ENCODE results near the gene DHX35.
"Not testable (repeated sequence)": the region's sequence is repeated elsewhere in the genome, so short reads cannot be mapped to it uniquely, and the experiment has no call there.

Gene DHX35

DNA sequence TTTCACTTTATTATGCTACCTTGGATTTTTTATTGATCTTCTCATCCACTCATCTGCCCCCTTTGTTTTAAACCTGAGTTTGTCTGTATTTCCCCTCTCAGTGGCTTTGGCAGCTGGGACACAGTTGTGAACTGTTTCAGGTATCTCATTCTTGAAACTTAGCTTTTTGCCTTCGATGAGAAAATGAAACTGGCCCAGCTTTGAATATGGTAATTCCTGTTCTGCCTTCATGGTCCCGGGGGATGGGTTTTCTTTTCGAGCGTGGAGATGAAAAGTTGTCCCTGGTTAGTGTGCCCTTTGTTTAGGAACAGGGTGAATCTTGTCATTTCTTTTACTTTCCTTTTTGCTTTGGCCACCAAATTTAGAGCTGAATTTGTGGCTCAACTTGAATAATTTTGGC lies 25.6 kb downstream of the DHX35 start:
- no peaks in the 10 kb centered on the region for H3K4me1 ChIP-seq (ENCODE audit: insufficient read depth, insufficient read length)
- no peaks in the 10 kb centered on the region for H3K9me3 ChIP-seq (ENCODE audit: insufficient read depth, low read length)
- no peaks in the 10 kb centered on the region for H3K27me3 ChIP-seq (ENCODE audit: insufficient read depth, insufficient read length)
- no peak overlapping the region for H3K9ac ChIP-seq (ENCODE audit: insufficient read length, low read depth)
- H3K4me3 ChIP-seq (ENCODE audit: insufficient read length, low read depth) = no peak overlapping the region
- DNase-seq (ENCODE audit: low read depth, low spot score) = no peak
- no peak for TF ChIP-seq SUZ12 (IDR thresholded peaks at IDR 0.05; ENCODE audit: extremely low read depth, insufficient read depth, insufficient read length)
- no peak for TF ChIP-seq ZNF274 (IDR thresholded peaks at IDR 0.05; ENCODE audit: low read depth, low read length)
- no peak for TF ChIP-seq YY1 (IDR thresholded peaks at IDR 0.05; ENCODE audit: insufficient read depth, insufficient read length)
- peaks cover 60% of the 10 kb centered on the region for H3K36me3 ChIP-seq (ENCODE audit: insufficient read depth, insufficient read length, low read length)

DNA sequence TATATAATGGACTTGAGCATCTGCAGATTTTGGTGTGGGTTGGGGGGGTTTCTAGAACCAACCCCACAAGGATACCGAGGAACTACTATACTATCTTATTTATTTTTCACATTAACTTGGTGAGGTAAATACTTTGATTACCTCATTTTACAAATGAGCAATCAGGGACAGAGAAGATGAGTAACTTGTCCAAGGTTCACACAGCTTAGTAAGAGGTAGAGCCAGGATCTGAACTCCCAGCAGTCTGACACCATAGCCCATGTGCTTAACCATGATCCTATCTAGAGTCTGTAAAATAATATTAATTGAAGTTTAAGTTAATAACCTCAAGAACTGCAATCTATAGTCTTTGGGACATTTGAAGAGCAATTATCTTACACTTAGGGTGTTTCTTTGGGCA lies 28.6 kb downstream of the DHX35 start:
- no peak overlapping the region for H3K9ac ChIP-seq (ENCODE audit: insufficient read length, low read depth)
- H3K27me3 ChIP-seq (ENCODE audit: insufficient read depth, insufficient read length) = no peaks in the 10 kb centered on the region
- H3K4me3 ChIP-seq (ENCODE audit: insufficient read length, low read depth) = no peak overlapping the region
- DNase-seq (ENCODE audit: low read depth, low spot score) = no peak
- TF ChIP-seq YY1 (IDR thresholded peaks at IDR 0.05; ENCODE audit: insufficient read depth, insufficient read length) (no peak), ZNF274 (IDR thresholded peaks at IDR 0.05; ENCODE audit: low read depth, low read length) (no peak), SUZ12 (IDR thresholded peaks at IDR 0.05; ENCODE audit: extremely low read depth, insufficient read depth, insufficient read length) (no peak)
- no peaks in the 10 kb centered on the region for H3K9me3 ChIP-seq (ENCODE audit: insufficient read depth, low read length)
- peaks cover 64% of the 10 kb centered on the region for H3K36me3 ChIP-seq (ENCODE audit: insufficient read depth, insufficient read length, low read length)
- no peaks in the 10 kb centered on the region for H3K4me1 ChIP-seq (ENCODE audit: insufficient read depth, insufficient read length)

DNA sequence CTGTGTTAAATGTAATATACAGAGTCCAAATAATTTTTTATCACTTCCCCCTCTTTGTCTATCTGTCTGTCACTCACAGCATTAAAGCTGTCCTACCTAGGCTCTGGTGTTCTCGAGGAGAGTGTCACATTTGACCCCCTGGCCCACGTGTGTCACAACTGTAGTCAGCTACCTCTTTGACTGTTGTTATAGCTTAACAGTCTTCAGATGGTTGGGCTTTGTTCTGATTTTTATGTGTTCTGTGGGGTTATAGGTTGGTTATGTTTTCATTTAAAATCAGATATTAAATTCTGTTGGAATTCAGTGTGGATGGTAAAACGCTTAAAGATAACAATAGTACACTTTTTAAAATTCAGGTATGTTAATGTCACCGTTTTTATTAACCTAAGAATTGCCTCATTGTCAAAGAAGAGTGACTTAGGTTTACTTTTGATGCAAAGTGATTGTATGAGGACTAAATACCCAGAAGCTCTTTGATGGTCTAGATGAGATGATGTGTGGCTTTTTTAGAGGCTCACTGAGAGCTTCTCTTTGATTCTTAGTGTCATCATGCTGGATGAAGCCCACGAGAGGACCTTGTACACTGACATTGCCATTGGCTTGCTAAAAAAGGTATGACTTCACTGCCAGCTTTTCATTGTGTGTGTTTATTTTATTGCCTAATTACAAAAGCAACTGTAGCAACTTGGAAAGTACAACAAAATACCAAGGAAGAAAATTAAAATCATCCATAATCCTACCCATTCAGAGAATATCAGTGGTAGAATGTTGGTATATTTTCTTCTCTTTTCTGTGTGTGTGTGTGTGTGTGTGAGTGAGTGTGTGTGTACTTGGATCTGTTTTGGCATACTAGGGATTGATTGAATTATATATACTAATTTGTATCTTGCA lies 29.9 kb downstream of the DHX35 start:
- TF ChIP-seq YY1 (IDR thresholded peaks at IDR 0.05; ENCODE audit: insufficient read depth, insufficient read length) (no peak), ZNF274 (IDR thresholded peaks at IDR 0.05; ENCODE audit: low read depth, low read length) (no peak), SUZ12 (IDR thresholded peaks at IDR 0.05; ENCODE audit: extremely low read depth, insufficient read depth, insufficient read length) (no peak)
- peaks cover 69% of the 10 kb centered on the region for H3K36me3 ChIP-seq (ENCODE audit: insufficient read depth, insufficient read length, low read length)

DNA sequence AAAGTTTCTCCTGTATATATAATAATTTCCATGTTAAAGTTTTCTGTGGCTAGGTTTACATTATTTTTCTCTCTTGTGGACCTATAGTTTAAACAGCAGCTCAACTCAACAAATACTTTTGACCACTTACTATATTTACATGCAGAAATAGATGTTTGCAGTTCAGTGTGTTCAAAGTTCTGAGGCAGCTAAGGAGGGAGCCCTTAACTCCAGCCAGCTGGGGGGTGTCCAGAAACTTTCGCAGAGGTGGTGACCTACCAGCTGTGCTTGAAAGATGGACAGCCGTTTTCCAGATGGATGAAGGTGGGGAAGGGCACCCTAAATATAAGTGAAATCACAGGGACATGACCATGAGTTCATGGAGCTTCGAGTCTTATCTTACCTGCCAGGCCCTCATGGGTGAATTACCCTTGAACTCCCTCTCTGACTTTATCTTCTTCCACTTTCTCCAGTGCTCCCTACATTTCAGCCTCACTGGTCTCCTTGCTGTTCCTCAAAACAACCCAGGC lies 33.4 kb downstream of the DHX35 start:
- Histone ChIP-seq H3K9me3 (ENCODE audit: insufficient read depth, low read length) (no peaks in the 10 kb centered on the region), H3K36me3 (ENCODE audit: insufficient read depth, insufficient read length, low read length) (peaks cover 76% of the 10 kb centered on the region), H3K9ac (ENCODE audit: insufficient read length, low read depth) (no peak overlapping the region), H3K27me3 (ENCODE audit: insufficient read depth, insufficient read length) (no peaks in the 10 kb centered on the region), H3K4me3 (ENCODE audit: insufficient read length, low read depth) (no peak overlapping the region), H3K4me1 (ENCODE audit: insufficient read depth, insufficient read length) (no peaks in the 10 kb centered on the region)
- no peak for TF ChIP-seq YY1 (IDR thresholded peaks at IDR 0.05; ENCODE audit: insufficient read depth, insufficient read length)
- no peak for DNase-seq (ENCODE audit: low read depth, low spot score)

More for the DNA sequence above, 29.9 kb downstream of the DHX35 start:
- no peak for DNase-seq (ENCODE audit: low read depth, low spot score)
- no peaks in the 10 kb centered on the region for H3K9me3 ChIP-seq (ENCODE audit: insufficient read depth, low read length)
- H3K27me3 ChIP-seq (ENCODE audit: insufficient read depth, insufficient read length) = no peaks in the 10 kb centered on the region
- H3K4me1 ChIP-seq (ENCODE audit: insufficient read depth, insufficient read length) = no peaks in the 10 kb centered on the region
- no peak overlapping the region for H3K9ac ChIP-seq (ENCODE audit: insufficient read length, low read depth)
- no peak overlapping the region for H3K4me3 ChIP-seq (ENCODE audit: insufficient read length, low read depth)

DNA sequence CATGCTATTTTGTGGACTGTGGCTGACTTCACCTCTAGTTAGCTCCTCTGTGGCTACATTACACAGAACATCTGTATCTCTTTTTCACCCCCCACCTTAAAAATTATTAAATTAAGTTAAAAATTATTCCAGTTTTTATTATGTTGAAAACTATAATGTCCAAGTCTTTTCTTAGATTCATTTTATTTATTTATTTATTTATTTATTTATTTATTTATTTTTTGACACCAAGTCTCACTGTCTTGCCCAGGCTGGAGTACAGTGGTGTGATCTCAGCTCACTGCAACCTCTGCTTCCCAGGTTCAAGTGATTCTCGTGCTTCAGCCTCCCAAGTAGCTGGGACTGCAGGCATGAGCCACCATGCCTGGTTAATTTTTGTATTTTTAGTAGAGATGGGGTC lies 34.7 kb downstream of the DHX35 start:
- not testable (repeated sequence) for H3K27me3 ChIP-seq (ENCODE audit: insufficient read depth, insufficient read length); H3K9me3 ChIP-seq (ENCODE audit: insufficient read depth, low read length); DNase-seq (ENCODE audit: low read depth, low spot score); H3K4me1 ChIP-seq (ENCODE audit: insufficient read depth, insufficient read length); H3K4me3 ChIP-seq (ENCODE audit: insufficient read length, low read depth); H3K9ac ChIP-seq (ENCODE audit: insufficient read length, low read depth)
- peaks cover 74% of the 10 kb centered on the region for H3K36me3 ChIP-seq (ENCODE audit: insufficient read depth, insufficient read length, low read length)

DNA sequence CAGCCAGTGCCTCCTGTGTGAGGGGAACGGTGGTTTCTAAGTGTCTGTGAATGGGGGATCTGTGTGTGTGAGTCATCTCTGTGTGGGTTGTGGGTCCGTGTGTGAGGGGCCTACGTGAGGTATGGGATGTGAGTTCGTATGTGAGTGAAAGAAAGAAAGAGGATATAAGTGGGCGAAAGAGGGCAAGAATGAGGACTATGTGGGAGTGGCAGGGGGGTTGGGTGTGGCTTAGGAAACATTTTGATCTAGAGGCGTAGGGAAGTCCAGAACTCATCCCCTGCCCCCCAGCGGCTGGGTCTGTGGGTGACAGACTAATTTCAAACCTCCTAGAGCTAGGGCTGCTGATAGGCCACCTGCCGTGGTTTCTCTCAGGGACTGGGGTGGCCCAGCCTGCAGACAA lies 35.5 kb downstream of the DHX35 start:
- Histone ChIP-seq H3K9me3 (ENCODE audit: insufficient read depth, low read length) (no peaks in the 10 kb centered on the region), H3K9ac (ENCODE audit: insufficient read length, low read depth) (no peak overlapping the region), H3K4me1 (ENCODE audit: insufficient read depth, insufficient read length) (no peaks in the 10 kb centered on the region), H3K4me3 (ENCODE audit: insufficient read length, low read depth) (no peak overlapping the region), H3K27me3 (ENCODE audit: insufficient read depth, insufficient read length) (no peaks in the 10 kb centered on the region), H3K36me3 (ENCODE audit: insufficient read depth, insufficient read length, low read length) (peaks cover 75% of the 10 kb centered on the region)
- TF ChIP-seq ZNF274 (IDR thresholded peaks at IDR 0.05; ENCODE audit: low read depth, low read length) = no peak
- TF ChIP-seq YY1 (IDR thresholded peaks at IDR 0.05; ENCODE audit: insufficient read depth, insufficient read length) = no peak
- no peak for TF ChIP-seq SUZ12 (IDR thresholded peaks at IDR 0.05; ENCODE audit: extremely low read depth, insufficient read depth, insufficient read length)
- DNase-seq (ENCODE audit: low read depth, low spot score) = no peak

DNA sequence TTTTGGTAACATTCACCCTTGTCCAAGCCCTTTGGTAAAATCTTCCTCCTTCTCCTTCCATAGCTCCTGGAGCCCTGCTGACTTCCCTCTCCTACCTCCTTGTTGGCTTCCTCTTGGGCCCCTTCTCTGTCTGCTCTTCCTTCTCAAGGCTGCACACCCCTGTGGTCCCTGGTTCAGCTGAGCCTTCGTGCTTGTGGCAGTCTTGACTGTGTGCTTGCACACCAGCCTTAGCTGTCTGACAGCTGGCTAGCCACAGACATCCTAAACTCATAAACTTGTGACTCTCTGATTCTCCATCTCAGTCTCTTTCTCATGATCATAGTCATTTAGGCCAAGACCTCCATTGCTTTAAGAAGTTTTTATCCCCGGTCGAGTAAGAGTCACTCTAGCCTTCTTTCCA lies 37.1 kb downstream of the DHX35 start:
- Histone ChIP-seq H3K9ac (ENCODE audit: insufficient read length, low read depth) (no peak overlapping the region), H3K9me3 (ENCODE audit: insufficient read depth, low read length) (no peaks in the 10 kb centered on the region), H3K4me1 (ENCODE audit: insufficient read depth, insufficient read length) (no peaks in the 10 kb centered on the region), H3K27me3 (ENCODE audit: insufficient read depth, insufficient read length) (no peaks in the 10 kb centered on the region), H3K36me3 (ENCODE audit: insufficient read depth, insufficient read length, low read length) (peaks cover 84% of the 10 kb centered on the region), H3K4me3 (ENCODE audit: insufficient read length, low read depth) (no peak overlapping the region)
- no peak for DNase-seq (ENCODE audit: low read depth, low spot score)
- TF ChIP-seq ZNF274 (IDR thresholded peaks at IDR 0.05; ENCODE audit: low read depth, low read length) = no peak
- TF ChIP-seq YY1 (IDR thresholded peaks at IDR 0.05; ENCODE audit: insufficient read depth, insufficient read length) = no peak
- TF ChIP-seq SUZ12 (IDR thresholded peaks at IDR 0.05; ENCODE audit: extremely low read depth, insufficient read depth, insufficient read length) = no peak
